Measurements from ENCODE around the gene ATE1.

Gene ATE1

GRCh38 chr10:121747163-121747775 is 180.6 kb downstream of the ATE1 start:
- no peak overlapping the region for H3K4me3 ChIP-seq (ENCODE audit: low read depth in 1 of 2, low read length in 2 of 2)
- no peak overlapping the region for H2AFZ ChIP-seq (ENCODE audit: low read depth, low read length)
- H3K36me3 ChIP-seq (ENCODE audit: insufficient read depth, low read length), result peaks cover 7% of the 10 kb centered on the region; the same call in 1 of the 2 replicates
- DNase-seq (no peak), ATAC-seq (ENCODE audit: insufficient read depth, low read depth) (no peak)
- no peak overlapping the region for H3K9ac ChIP-seq (ENCODE audit: low read depth, low read length)
- no peaks in the 10 kb centered on the region for H3K9me3 ChIP-seq (ENCODE audit: insufficient read depth, low read length, severe bottlenecking)
- no peaks in the 10 kb centered on the region for H3K27me3 ChIP-seq (ENCODE audit: insufficient read depth, low read length, poor library complexity)
- no peaks in the 10 kb centered on the region for H3K4me1 ChIP-seq (ENCODE audit: insufficient read depth, low read length)
- H4K20me1 ChIP-seq (ENCODE audit: insufficient read depth, low read length), result 0 out of 2 replicates have a peak, but pooled peaks cover 6% of the 10 kb centered on the region
- TF ChIP-seq EZH2 (IDR thresholded peaks at IDR 0.05; ENCODE audit: borderline replicate concordance, low read depth, low read length, severe bottlenecking) (no peak), CTCF (IDR thresholded peaks at IDR 0.05; ENCODE audit: borderline replicate concordance, extremely low read depth, low read length, poor library complexity, severe bottlenecking) (no peak)
- H3K4me2 ChIP-seq (ENCODE audit: insufficient read depth, low read length), result no peak overlapping the region
- H3K27ac ChIP-seq (ENCODE audit: low read length), result no peak overlapping the region
- no peaks in the 10 kb centered on the region for H3K79me2 ChIP-seq (ENCODE audit: insufficient read depth, low read length)

- H3K9ac ChIP-seq (ENCODE audit: low read depth, low read length), result no peak overlapping the region
- H3K79me2 ChIP-seq (ENCODE audit: insufficient read depth, low read length), result no peaks in the 10 kb centered on the region
- no peak for DNase-seq
- H3K27ac ChIP-seq (ENCODE audit: low read length), result no peak overlapping the region
- no peak overlapping the region for H3K4me3 ChIP-seq (ENCODE audit: low read depth in 1 of 2, low read length in 2 of 2)
- H3K27me3 ChIP-seq (ENCODE audit: insufficient read depth, low read length, poor library complexity), result no peaks in the 10 kb centered on the region
- 0 out of 2 replicates have a peak, but pooled peaks cover 6% of the 10 kb centered on the region for H4K20me1 ChIP-seq (ENCODE audit: insufficient read depth, low read length)
- peaks cover 14% of the 10 kb centered on the region; the same call in 1 of the 2 replicates for H3K36me3 ChIP-seq (ENCODE audit: insufficient read depth, low read length)
- no peak for ATAC-seq (ENCODE audit: insufficient read depth, low read depth)
- H3K9me3 ChIP-seq (ENCODE audit: insufficient read depth, low read length, severe bottlenecking), result no peaks in the 10 kb centered on the region
- no peak overlapping the region for H3K4me2 ChIP-seq (ENCODE audit: insufficient read depth, low read length)
- H3K4me1 ChIP-seq (ENCODE audit: insufficient read depth, low read length), result no peaks in the 10 kb centered on the region
- no peak for TF ChIP-seq CTCF (IDR thresholded peaks at IDR 0.05; ENCODE audit: borderline replicate concordance, extremely low read depth, low read length, poor library complexity, severe bottlenecking)
- no peak for TF ChIP-seq EZH2 (IDR thresholded peaks at IDR 0.05; ENCODE audit: borderline replicate concordance, low read depth, low read length, severe bottlenecking)
- H2AFZ ChIP-seq (ENCODE audit: low read depth, low read length), result no peak overlapping the region
These were observed 186.5 kb downstream of the ATE1 start for GRCh38 chr10:121741248-121741792.

- H3K4me2 ChIP-seq (ENCODE audit: insufficient read depth, low read length), result no peak overlapping the region
- H3K27ac ChIP-seq (ENCODE audit: low read length), result no peak overlapping the region
- H4K20me1 ChIP-seq (ENCODE audit: insufficient read depth, low read length), result 0 out of 2 replicates have a peak, but pooled peaks cover 6% of the 10 kb centered on the region
- H3K9ac ChIP-seq (ENCODE audit: low read depth, low read length), result no peak overlapping the region
- peaks cover 14% of the 10 kb centered on the region; the same call in 1 of the 2 replicates for H3K36me3 ChIP-seq (ENCODE audit: insufficient read depth, low read length)
- TF ChIP-seq EZH2 (IDR thresholded peaks at IDR 0.05; ENCODE audit: borderline replicate concordance, low read depth, low read length, severe bottlenecking), result no peak
- no peak for TF ChIP-seq CTCF (IDR thresholded peaks at IDR 0.05; ENCODE audit: borderline replicate concordance, extremely low read depth, low read length, poor library complexity, severe bottlenecking)
- H3K9me3 ChIP-seq (ENCODE audit: insufficient read depth, low read length, severe bottlenecking), result no peaks in the 10 kb centered on the region
- no peak for ATAC-seq (ENCODE audit: insufficient read depth, low read depth)
- no peaks in the 10 kb centered on the region for H3K27me3 ChIP-seq (ENCODE audit: insufficient read depth, low read length, poor library complexity)
- DNase-seq, result no peak
- H3K4me1 ChIP-seq (ENCODE audit: insufficient read depth, low read length), result no peaks in the 10 kb centered on the region
- no peak overlapping the region for H2AFZ ChIP-seq (ENCODE audit: low read depth, low read length)
- H3K79me2 ChIP-seq (ENCODE audit: insufficient read depth, low read length), result no peaks in the 10 kb centered on the region
- H3K4me3 ChIP-seq (ENCODE audit: low read depth in 1 of 2, low read length in 2 of 2), result no peak overlapping the region
These were observed 187.8 kb downstream of the ATE1 start for GRCh38 chr10:121740069-121740468.
